ENCODE data around the gene TTF2. TPM values are rescaled to one million over a fixed set of nuclear protein-coding genes. Genes with fewer than 3 reads are reported as not detected.

Gene TTF2
- total and polyA plus RNA-seq, 2 of the 8 experiments (the other 6 are each of a cell fraction or from before 2014, with no cell fraction given) = 16.9 to 89.6 TPM

DNA sequence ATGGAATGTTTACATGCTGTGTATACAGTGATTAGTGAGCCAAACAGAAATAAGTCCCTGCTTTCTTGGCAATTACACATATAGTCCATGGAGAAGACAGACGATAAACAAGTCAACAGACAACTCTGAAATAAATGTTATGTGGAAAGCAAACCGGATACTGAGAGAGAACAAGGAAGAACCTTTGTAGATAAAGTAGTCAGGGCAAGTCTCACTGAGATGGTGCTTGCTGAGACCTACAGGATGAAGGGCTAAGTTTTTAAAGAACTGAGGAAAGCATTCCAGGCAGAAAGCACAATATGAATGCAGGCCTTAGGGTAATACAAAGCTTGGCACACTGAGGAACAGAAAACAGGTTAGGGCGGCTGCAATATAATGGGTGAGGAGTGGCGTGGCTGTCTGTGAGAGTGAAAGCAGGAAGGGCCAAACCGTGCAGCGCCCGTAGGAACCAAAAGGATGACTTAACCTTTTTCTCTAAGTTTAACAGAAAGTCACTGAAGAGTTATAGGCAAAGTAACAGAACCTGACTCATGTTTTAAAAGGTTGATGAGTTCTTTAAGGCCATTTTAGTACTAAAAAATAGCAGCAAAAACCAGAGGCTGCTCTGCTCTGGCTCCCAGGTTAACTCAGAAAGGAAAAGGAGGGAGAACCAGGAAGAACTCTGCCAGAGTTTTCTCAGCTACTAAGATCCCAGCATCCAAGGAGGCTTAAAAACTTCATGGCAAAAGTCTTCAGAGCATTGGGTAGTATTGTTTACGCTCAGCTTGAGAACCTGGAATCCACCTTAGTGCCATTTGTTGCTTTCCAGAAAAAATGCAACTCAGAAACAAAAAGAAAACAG, 8.7 kb upstream of the TTF2 start:
- Histone ChIP-seq H3K18ac (ENCODE audit: extremely low read depth, low read length) (no peak overlapping the region), H3K23ac (ENCODE audit: insufficient read length) (no peak overlapping the region), H3K4ac (replicated peaks; ENCODE audit: insufficient read length, low read depth, low read length) (no peak overlapping the region), H4K20me1 (replicated peaks in 1 of 2; ENCODE audit: control insufficient read depth in 1 of 2, insufficient read depth in 2 of 2, low read length in 2 of 2) (no peaks in the 10 kb centered on the region), H3K23me2 (ENCODE audit: low read depth, low read length) (no peaks in the 10 kb centered on the region), H2AFZ (ENCODE audit: low read length) (no peak overlapping the region), H2AK5ac (ENCODE audit: low read depth, low read length) (no peak overlapping the region), H3K9me3 (ENCODE audit: insufficient read depth in 2 of 2, low read depth in 1 of 2, low read length in 1 of 2) (no peaks in the 10 kb centered on the region), H3K79me1 (ENCODE audit: low read depth, low read length) (no peaks in the 10 kb centered on the region), H3K4me1 (replicated peaks in 1 of 4; ENCODE audit: control insufficient read depth in 3 of 4, insufficient read depth in 4 of 4, low read length in 3 of 4) (no peaks in the 10 kb centered on the region), H2BK12ac (ENCODE audit: low read depth, low read length) (no peak overlapping the region), H3K36me3 (ENCODE audit: control insufficient read depth in 2 of 4, insufficient read depth in 4 of 4, low read length in 3 of 4) (no peaks in the 10 kb centered on the region), H3K14ac (ENCODE audit: insufficient read length) (no peak overlapping the region), H2BK20ac (ENCODE audit: low read length) (no peak overlapping the region), H3K56ac (replicated peaks; ENCODE audit: insufficient read length, low read depth, low read length) (no peak overlapping the region), H2BK5ac (ENCODE audit: low read depth, low read length) (no peak overlapping the region), H3K4me3 (ENCODE audit: extremely low read depth in 1 of 4, insufficient read depth in 2 of 4, low read depth in 3 of 4, low read length in 4 of 4) (no peak overlapping the region), H4K8ac (ENCODE audit: extremely low read depth, insufficient read depth, low read length) (no peak overlapping the region), H2BK120ac (replicated peaks; ENCODE audit: low read depth, low read length) (no peak overlapping the region), H3K4me2 (ENCODE audit: insufficient read depth in 1 of 2, low read depth in 2 of 2, low read length in 2 of 2) (no peak overlapping the region), H3K27me3 (replicated peaks in 1 of 4; ENCODE audit: control insufficient read depth in 3 of 4, extremely low read depth in 1 of 4, insufficient read depth in 3 of 4, low read length in 3 of 4) (no peaks in the 10 kb centered on the region), H3K79me2 (ENCODE audit: control insufficient read depth in 1 of 2, insufficient read depth in 2 of 2, low read length in 2 of 2) (no peaks in the 10 kb centered on the region), H4K5ac (ENCODE audit: insufficient read length, low read depth, low read length) (no peak overlapping the region), H3K9ac (replicated peaks in 1 of 4; ENCODE audit: extremely low read depth in 1 of 4, low read depth in 3 of 4, low read length in 3 of 4) (no peak overlapping the region), H3K27ac (ENCODE audit: low read depth, low read length) (no peak overlapping the region), H4K91ac (replicated peaks; ENCODE audit: insufficient read length, low read length) (no peak overlapping the region), H2BK15ac (ENCODE audit: low read length) (no peak overlapping the region)
- DNase-seq (ENCODE audit: low read depth in 1 of 2, low spot score in 2 of 2) = no peak
- ChIA-PET POLR2A (ENCODE audit: partially characterized antibody) (no interaction called here), CTCF (ENCODE audit: partially characterized antibody) (interaction anchor here (1.0 to 2.6 kb wide), 4 partner anchors 16 to 326 kb away, joined by 3 to 7 read pairs (median 5); no protein-coding TSS in a partner anchor)
- WGBS, 2 experiments (ENCODE audit: extremely low coverage in 1 of 2, insufficient coverage in 1 of 2, insufficient read length in 1 of 2, insufficient replicate concordance in 2 of 2, low coverage in 1 of 2, low lambda C conversion rate in 2 of 2, missing lambda C conversion rate in 1 of 2) = 87% methylated on average over 8 of the region's 8 CpGs; no CpG with 5 or more reads in 1 of the 2 experiments
- no peak for FAIRE-seq
- TF ChIP-seq SP2 (IDR thresholded peaks at IDR 0.05; ENCODE audit: low read length) = no peak
- no peak for TF ChIP-seq EZH2 (IDR thresholded peaks at IDR 0.05; ENCODE audit: low read depth, low read length, severe bottlenecking)
- no peak for TF ChIP-seq PHF8 (conservative IDR thresholded peaks at IDR 0.05; ENCODE audit: low read depth, low read length)
- TF ChIP-seq HDAC6 (IDR thresholded peaks at IDR 0.05; ENCODE audit: low read depth, low read length) = no peak
- TF ChIP-seq, protein P1, sequence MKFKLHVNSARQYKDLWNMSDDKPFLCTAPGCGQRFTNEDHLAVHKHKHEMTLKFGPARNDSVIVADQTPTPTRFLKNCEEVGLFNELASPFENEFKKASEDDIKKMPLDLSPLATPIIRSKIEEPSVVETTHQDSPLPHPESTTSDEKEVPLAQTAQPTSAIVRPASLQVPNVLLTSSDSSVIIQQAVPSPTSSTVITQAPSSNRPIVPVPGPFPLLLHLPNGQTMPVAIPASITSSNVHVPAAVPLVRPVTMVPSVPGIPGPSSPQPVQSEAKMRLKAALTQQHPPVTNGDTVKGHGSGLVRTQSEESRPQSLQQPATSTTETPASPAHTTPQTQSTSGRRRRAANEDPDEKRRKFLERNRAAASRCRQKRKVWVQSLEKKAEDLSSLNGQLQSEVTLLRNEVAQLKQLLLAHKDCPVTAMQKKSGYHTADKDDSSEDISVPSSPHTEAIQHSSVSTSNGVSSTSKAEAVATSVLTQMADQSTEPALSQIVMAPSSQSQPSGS (IDR thresholded peaks at IDR 0.05; ENCODE audit: low read length) = no peak
- no peak for TF ChIP-seq BCL11A (IDR thresholded peaks at IDR 0.05; ENCODE audit: low read depth in 2 of 2, low read length in 2 of 2)
- TF ChIP-seq SP1 (IDR thresholded peaks at IDR 0.05; ENCODE audit: low read depth, low read length) = no peak
- no peak for TF ChIP-seq BRCA1 (IDR thresholded peaks at IDR 0.05; ENCODE audit: low read depth, low read length)
- no peak for TF ChIP-seq ZNF274 (IDR thresholded peaks at IDR 0.05; ENCODE audit: borderline replicate concordance, extremely low read depth, low read length)
- TF ChIP-seq SUZ12 (IDR thresholded peaks at IDR 0.05; ENCODE audit: low read length) = no peak
- TF ChIP-seq CBX8 (IDR thresholded peaks at IDR 0.05; ENCODE audit: borderline replicate concordance, low read depth, low read length) = no peak
